Panc1 (cell line): ENCODE data around the gene NRCAM. TPM values are rescaled to one million over a fixed set of nuclear protein-coding genes. Genes with fewer than 3 reads are reported as not detected.
"Not testable (repeated sequence)": the region's sequence is repeated elsewhere in the genome, so short reads cannot be mapped to it uniquely, and the experiment has no call there.

ENCODE experiments used
- ATAC-seq: fragments of 200-7000 bp; cut with Tn5 transposase; 2 replicates; pipeline ENCODE4 v1.9.1; 2020; ENCODE audit warnings: mild to moderate bottlenecking, moderate library complexity
- BruUV-seq: library from RNA; stranded (reverse); fragments of 400-500 nt; replicated peaks from 2 replicates; lab custom pipeline; 2021; lab: Mats Ljungman, UMichigan
- CTCF ChIA-PET: fragments of 300-600 bp; sonication (Branson Sonifier 250); formaldehyde crosslinking; loops from one replicate; lab custom pipeline; 2022; ENCODE audit warnings: antibody characterized with exemption; lab: Charles Lee
- POLR2A ChIA-PET: fragments of 300-600 bp; sonication (Branson Sonifier 250); formaldehyde crosslinking; loops from one replicate; lab custom pipeline; 2022; ENCODE audit warnings: antibody characterized with exemption; lab: Charles Lee
- DNase-seq: peaks from one replicate; pipeline ENCODE4 v3.0.0-alpha.2; 2010; ENCODE audit warnings: low read depth, low spot score
- H3K27ac ChIP-seq: 2 replicates; pipeline ENCODE4 v1.5.1; 2011; ENCODE audit warnings: mild to moderate bottlenecking, low read length, inconsistent platforms
- H3K27me3 ChIP-seq: fragments of 200-500 bp; sonication (Bioruptor generic); 2 replicates; pipeline ENCODE4 v1.6.0; 2014; ENCODE audit warnings: low read length, inconsistent platforms; ENCODE audit not compliant: control insufficient read depth, insufficient read depth
- H3K36me3 ChIP-seq: fragments of 200-500 bp; sonication (Bioruptor generic); 2 replicates; pipeline ENCODE4 v1.5.1; 2014; ENCODE audit warnings: inconsistent platforms, mild to moderate bottlenecking, low read length, moderate library complexity; ENCODE audit not compliant: control insufficient read depth, insufficient read depth
- H3K4me1 ChIP-seq: 2 replicates; pipeline ENCODE4 v1.5.1; 2011; ENCODE audit warnings: inconsistent platforms, mild to moderate bottlenecking, low read length, moderate library complexity; ENCODE audit not compliant: control insufficient read depth, insufficient read depth
- H3K4me3 ChIP-seq, 2 experiments: 2 replicates each; pipeline ENCODE4 v1.5.1; 2011 to 2012; ENCODE audit warnings: low read depth in 2 of 2, low read length in 2 of 2, mild to moderate bottlenecking in 2 of 2, inconsistent platforms in 1 of 2, moderate library complexity in 1 of 2
- H3K9me3 ChIP-seq: fragments of 200-500 bp; sonication (Bioruptor generic); 2 replicates; pipeline ENCODE4 v1.5.1; 2014; ENCODE audit warnings: low read depth, mild to moderate bottlenecking, inconsistent platforms, low read length, moderate library complexity; ENCODE audit not compliant: control insufficient read depth, insufficient read depth
- POLR2AphosphoS5 ChIP-seq: IDR thresholded peaks from 2 replicates; pipeline ENCODE4 v1.6.1; 2012; ENCODE audit warnings: mild to moderate bottlenecking, low read depth, low read length, moderate library complexity
- SIN3A ChIP-seq: IDR thresholded peaks from 2 replicates; pipeline ENCODE4 v1.6.1; 2012; ENCODE audit warnings: low read depth, mild to moderate bottlenecking, low read length, moderate library complexity, borderline replicate concordance; ENCODE audit not compliant: insufficient read depth
- TCF7L2 ChIP-seq: IDR thresholded peaks from 2 replicates; pipeline ENCODE4 v1.6.1; 2011; ENCODE audit warnings: mild to moderate bottlenecking, low read depth, low read length, inconsistent platforms
- in situ Hi-C: cut with HindIII; loops from 2 replicates; pipeline ENCODE4 v1.10.0; 2016; ENCODE audit warnings: low sequenced_read_pairs, low pct_unique_long_range_greater_than_20kb
- intact Hi-C: fragments of 100-400 bp; cut with micrococcal nuclease; formaldehyde crosslinking; loops from one replicate; pipeline ENCODE4 v1.10.0; 2022; ENCODE audit not compliant: unreplicated experiment
- total RNA-seq: library from RNA; stranded (reverse); gene quantifications from one replicate; pipeline ENCODE4 v1.2.1, GENCODE V29; 2021; ENCODE audit not compliant: unreplicated experiment
- TF ChIP-seq, protein P1 (sequence below), 2 experiments: IDR thresholded peaks; 2 replicates each; pipeline ENCODE4 v1.6.1; 2011 to 2012; ENCODE audit warnings: low read depth in 2 of 2, control low read depth in 1 of 2, low read length in 1 of 2, mild to moderate bottlenecking in 1 of 2, moderate library complexity in 1 of 2; ENCODE audit not compliant: insufficient read depth in 1 of 2
- TF ChIP-seq, protein P2 (sequence below): fragments of 450-650 bp; IDR thresholded peaks from 2 replicates; pipeline ENCODE4 v1.5.1; 2017; ENCODE audit warnings: mild to moderate bottlenecking

NRCAM gene
- total RNA-seq, 1 experiment from 2014 or later, result 0.21 TPM

DNA sequence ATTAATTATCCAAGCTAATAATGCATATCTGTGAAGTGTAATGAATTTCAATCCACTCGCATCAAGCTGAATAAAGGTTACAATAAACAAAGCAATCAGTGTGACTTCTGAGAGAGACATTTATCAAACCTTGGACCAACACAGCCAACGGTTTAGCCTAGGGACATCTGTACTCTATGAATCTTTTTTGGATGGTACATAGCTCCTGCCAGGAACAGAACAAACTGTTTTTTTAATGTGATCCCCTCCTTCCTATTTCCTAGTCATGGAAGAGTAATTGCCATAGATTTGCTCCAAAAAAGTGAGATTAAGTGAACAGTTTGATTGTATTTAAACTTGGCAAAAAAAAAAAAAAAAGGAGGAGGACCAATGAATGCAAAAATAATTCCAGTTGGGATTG lies 11.2 kb upstream of the NRCAM start:
- DNase-seq (no peak), ATAC-seq (no peak)
- CTCF ChIA-PET, result no interaction called here
- Histone ChIP-seq H3K9me3 (no peaks in the 10 kb centered on the region), H3K27ac (no peak overlapping the region), H3K36me3 (no peaks in the 10 kb centered on the region), H3K4me3 (no peak overlapping the region), H3K4me1 (no peaks in the 10 kb centered on the region), H3K27me3 (peaks cover 7% of the 10 kb centered on the region)
- no TSS peak for BruUV-seq
- in situ Hi-C loops, result no loop called here
- TF ChIP-seq TCF7L2 (no peak), SIN3A (no peak), POLR2AphosphoS5 (no peak)
- TF ChIP-seq, protein P1, sequence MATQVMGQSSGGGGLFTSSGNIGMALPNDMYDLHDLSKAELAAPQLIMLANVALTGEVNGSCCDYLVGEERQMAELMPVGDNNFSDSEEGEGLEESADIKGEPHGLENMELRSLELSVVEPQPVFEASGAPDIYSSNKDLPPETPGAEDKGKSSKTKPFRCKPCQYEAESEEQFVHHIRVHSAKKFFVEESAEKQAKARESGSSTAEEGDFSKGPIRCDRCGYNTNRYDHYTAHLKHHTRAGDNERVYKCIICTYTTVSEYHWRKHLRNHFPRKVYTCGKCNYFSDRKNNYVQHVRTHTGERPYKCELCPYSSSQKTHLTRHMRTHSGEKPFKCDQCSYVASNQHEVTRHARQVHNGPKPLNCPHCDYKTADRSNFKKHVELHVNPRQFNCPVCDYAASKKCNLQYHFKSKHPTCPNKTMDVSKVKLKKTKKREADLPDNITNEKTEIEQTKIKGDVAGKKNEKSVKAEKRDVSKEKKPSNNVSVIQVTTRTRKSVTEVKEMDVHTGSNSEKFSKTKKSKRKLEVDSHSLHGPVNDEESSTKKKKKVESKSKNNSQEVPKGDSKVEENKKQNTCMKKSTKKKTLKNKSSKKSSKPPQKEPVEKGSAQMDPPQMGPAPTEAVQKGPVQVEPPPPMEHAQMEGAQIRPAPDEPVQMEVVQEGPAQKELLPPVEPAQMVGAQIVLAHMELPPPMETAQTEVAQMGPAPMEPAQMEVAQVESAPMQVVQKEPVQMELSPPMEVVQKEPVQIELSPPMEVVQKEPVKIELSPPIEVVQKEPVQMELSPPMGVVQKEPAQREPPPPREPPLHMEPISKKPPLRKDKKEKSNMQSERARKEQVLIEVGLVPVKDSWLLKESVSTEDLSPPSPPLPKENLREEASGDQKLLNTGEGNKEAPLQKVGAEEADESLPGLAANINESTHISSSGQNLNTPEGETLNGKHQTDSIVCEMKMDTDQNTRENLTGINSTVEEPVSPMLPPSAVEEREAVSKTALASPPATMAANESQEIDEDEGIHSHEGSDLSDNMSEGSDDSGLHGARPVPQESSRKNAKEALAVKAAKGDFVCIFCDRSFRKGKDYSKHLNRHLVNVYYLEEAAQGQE (IDR thresholded peaks at IDR 0.05; ENCODE audit: insufficient read depth in 1 of 2, low read depth in 2 of 2, low read length in 1 of 2), result no peak
- TF ChIP-seq, protein P2, sequence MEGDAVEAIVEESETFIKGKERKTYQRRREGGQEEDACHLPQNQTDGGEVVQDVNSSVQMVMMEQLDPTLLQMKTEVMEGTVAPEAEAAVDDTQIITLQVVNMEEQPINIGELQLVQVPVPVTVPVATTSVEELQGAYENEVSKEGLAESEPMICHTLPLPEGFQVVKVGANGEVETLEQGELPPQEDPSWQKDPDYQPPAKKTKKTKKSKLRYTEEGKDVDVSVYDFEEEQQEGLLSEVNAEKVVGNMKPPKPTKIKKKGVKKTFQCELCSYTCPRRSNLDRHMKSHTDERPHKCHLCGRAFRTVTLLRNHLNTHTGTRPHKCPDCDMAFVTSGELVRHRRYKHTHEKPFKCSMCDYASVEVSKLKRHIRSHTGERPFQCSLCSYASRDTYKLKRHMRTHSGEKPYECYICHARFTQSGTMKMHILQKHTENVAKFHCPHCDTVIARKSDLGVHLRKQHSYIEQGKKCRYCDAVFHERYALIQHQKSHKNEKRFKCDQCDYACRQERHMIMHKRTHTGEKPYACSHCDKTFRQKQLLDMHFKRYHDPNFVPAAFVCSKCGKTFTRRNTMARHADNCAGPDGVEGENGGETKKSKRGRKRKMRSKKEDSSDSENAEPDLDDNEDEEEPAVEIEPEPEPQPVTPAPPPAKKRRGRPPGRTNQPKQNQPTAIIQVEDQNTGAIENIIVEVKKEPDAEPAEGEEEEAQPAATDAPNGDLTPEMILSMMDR, result no peak
- intact Hi-C loops, result no loop called here
- POLR2A ChIA-PET, result no interaction called here

DNA sequence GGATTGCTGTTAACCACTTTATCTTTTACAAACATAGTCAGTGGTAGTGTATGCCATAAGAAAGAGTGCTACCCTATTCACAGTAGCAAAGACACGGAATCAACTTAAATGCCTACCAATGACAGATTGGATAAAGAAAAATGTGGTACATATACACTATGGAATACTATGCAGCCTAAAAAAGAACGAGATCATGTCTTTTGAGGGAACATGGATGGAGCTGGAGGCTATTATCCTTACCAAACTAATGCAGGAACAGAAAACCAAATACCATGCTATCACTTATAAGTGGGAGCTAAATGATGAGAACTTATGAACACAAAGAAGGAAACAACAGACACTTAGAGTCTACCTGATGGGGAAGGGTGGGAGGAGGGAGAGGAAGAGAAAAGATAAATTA lies 10.1 kb upstream of the NRCAM start:
- in situ Hi-C loops, ATAC-seq, H3K4me1 ChIP-seq, POLR2A ChIA-PET, intact Hi-C loops, DNase-seq, H3K27ac ChIP-seq, CTCF ChIA-PET, BruUV-seq, H3K36me3 ChIP-seq, H3K4me3 ChIP-seq, H3K9me3 ChIP-seq: not testable (repeated sequence)
- H3K27me3 ChIP-seq, result peaks cover 12% of the 10 kb centered on the region

DNA sequence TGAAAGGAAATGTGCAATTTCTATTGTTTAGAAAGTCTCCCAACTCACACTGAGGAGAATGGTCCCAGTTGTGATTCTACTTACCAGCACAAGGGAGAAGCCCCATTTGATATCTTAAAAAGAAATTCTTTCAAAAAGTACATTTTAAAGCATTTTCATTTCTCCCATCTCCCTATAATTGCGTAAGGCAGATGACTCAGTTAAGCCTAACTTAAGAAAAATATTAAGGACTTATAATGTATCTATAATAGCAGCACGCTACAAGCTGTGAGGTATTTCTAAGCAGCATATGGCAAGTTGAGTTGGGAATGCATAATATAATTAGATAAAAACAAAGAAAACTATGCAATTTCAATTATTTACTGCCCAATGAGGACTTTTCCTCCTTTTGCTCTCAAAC lies 8.5 kb upstream of the NRCAM start:
- Histone ChIP-seq H3K36me3 (no peaks in the 10 kb centered on the region), H3K4me3 (no peak overlapping the region), H3K27ac (no peak overlapping the region), H3K9me3 (no peaks in the 10 kb centered on the region), H3K4me1 (no peaks in the 10 kb centered on the region), H3K27me3 (peaks cover 21% of the 10 kb centered on the region)
- no TSS peak for BruUV-seq
- in situ Hi-C loops (no loop called here), intact Hi-C loops (no loop called here)
- TF ChIP-seq, protein P2, result no peak
- TF ChIP-seq POLR2AphosphoS5 (no peak), SIN3A (no peak), TCF7L2 (no peak)
- TF ChIP-seq, protein P1 (IDR thresholded peaks at IDR 0.05; ENCODE audit: insufficient read depth in 1 of 2, low read depth in 2 of 2, low read length in 1 of 2), result no peak
- ChIA-PET CTCF (no interaction called here), POLR2A (no interaction called here)
- DNase-seq, result no peak
- no peak for ATAC-seq
